ENCODE results near the gene TTC6. TPM values are rescaled to one million over a fixed set of nuclear protein-coding genes. Genes with fewer than 3 reads are reported as not detected.
"Not testable (repeated sequence)": the region's sequence is repeated elsewhere in the genome, so short reads cannot be mapped to it uniquely, and the experiment has no call there.

The TTC6 gene, protein sequence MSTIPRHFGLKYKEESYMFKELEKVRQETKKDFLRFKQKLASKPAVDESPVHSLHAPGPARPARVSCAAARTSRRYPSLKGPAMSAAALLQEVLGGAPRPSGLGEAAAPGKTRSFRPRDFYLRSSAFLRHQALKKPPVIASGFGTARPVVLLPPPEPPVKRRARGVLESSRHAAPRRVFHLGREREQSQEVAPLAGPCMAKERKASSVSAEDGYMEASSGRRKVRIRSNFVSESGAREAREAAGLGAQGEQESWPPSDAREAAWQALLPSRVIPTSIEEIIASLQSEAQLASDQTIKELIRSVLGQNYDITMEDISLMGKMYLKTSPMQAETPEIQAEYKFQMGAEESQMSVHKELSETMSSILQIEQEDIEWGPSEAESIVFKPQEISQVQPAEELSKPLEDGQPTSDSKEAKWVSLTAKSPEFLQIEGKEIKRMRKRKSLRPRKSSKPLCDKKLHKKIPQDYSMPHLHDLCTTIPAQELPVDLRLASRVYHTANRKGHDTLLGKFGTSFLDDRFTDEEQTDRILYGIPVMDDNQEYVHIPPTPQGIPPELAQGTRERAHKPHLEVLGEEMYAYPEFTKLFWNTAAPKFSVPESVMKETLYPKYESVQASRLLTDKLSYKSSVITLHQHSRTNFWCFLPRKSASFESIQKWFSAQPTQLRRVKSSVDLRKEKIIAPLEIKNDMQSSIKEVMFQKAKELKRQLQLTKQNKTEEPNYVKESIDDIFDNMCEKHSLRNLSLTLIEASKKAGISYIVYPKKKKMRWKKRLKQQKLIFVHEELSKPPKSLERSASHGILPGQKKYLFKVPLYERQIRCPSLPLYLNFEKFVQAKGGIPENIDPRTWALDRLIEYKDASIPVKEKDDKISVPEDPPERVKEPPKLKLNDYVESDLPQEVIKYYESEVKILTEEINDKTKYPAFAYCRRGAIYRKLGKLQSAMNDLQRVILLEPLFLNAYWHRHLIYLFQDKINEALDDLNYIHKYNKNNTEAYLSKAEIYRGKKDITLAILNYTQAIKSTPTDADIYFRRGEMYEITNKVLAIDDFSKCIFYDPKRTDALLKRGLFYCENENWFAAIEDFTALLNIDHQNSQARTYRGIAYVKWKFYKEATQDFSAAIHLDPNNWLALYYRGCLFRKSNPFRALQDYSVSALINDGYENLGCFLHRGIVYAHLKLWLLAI (N-terminal part only)
- 0.10 TPM in 1 of 2 replicates, not detected in the other for total RNA-seq
- polyA plus RNA-seq (2012) = not detected

DNA sequence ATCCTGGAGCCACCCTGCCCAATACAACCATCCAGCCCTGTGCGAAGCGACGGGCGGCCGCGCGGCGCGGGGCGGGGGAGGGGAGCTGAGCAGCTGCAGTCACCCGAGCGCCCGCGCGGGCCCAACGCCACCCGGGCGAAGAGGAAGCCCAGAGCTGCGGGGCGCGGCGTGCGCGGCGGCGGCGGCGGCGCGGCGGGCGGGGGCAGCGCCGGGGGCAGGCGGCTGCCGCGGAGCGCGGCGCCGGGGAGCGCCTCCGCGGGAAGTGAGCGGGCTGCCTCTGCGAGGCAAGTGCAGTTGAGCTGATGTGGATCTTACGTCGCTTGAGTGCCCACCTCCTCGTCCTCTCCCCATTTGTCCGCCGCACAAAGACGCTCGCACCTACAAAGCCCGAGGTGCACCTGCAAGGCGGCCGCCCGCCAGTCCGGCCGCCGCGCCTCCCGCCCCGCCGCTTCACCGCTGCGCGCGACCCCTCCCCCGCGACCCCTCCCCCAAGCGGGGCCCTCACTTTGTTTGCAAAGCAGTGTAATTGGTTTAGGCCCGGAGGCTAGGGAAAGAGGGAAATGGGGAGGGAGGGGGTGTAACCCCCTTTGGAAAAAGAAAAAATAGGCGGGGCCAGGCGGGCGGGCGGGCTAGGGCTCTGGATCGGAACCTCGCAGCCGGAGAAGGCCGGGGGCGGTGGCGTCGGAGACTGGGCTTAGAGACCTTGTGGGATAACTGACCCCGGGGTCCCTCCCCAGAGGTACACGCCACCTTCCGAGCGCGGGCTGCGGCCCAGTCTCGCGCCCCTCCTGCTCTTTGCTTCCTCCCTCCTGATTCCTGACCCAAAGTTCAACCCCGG lies at the start of gene TTC6, which contains the start of gene FOXA1:
TSS of gene TTC6 (plus strand) at position 659 of the 838 bp plus-strand sequence. CDS start 26,436 bp downstream, outside the sequence.
TSS of gene FOXA1 (minus strand) at position 279 of the 838 bp plus-strand sequence. CDS start at position 2, 277 bp downstream.
- DNase-seq (ENCODE audit: low read depth) = peak; percentile 72

DNA sequence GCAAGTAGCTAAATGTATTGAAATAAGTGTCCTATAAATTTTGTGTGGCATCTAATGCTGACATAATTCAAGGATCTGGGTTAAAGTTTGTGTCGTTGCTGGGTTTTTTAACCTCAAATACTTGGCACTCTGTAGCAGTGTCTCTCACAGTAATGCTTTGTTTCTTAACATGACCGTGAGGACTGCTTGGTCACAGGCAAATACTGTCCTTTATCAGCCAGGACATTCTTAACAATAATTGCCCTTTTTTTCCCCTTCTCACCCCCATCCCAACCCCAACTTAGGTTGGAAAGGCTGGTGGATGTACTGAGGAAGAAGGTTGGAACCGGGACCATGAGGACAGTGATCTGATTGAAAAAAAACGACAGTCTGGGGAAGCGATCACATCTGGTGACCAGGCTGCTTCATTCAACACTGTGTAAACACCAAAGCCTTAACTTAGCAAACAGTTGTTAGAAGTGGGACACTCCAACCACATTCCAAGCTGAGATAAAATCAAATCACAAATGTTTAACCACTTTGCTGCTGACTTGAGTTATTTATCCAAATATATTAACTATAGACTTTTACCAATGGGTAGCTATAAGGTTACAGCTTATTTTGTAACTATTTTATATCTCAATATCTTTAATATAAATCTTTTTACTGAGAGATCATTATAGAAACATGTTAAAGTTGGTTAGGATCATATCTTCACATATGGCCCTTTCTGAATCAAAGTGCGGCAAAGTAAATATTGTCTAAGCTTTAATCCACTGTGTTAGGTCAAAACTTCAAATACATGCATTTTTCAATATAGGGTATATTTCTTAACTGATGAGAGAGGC lies 48.6 kb upstream of the TTC6 start:
- DNase-seq (ENCODE audit: low read depth) = peak; percentile 76

DNA sequence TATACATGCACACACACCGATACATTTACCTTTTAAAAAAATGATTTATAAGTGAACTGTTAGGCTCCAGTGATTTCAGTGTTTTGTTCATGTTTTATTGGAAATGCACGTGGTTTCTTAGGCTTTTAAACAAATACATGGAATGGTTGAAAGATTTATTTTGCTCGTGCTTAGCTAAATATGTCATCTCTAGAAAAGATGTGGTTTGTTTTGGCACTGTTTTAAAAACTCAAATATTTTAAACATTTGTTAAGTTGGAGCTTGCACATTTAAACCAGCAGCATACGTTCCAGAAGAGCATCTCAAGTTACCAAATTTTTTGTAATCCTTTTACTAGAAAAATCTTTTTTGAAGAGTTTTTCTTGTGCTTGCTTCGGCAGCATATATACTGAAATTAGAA lies 44.9 kb upstream of the TTC6 start:
- DNase-seq (ENCODE audit: low read depth) = peak; percentile 16

DNA sequence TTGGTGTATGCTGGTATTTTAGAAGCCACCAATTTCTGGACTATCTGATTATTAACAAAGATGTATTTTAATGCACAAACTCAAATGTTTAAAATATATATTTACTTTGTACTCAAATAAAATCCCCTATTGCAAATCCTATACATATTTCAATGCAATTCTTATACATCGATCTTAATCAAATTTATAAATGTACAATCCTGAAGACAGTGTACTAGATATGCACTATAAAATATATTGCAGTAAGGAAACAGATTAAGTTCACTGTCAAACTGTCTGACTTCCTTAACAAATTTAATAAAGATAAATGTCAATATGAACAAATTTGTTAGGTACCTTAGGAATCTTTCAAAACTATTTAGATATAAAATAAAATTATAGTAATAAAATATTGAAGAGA lies 44.3 kb upstream of the TTC6 start:
- no peak for DNase-seq (ENCODE audit: low read depth)

DNA sequence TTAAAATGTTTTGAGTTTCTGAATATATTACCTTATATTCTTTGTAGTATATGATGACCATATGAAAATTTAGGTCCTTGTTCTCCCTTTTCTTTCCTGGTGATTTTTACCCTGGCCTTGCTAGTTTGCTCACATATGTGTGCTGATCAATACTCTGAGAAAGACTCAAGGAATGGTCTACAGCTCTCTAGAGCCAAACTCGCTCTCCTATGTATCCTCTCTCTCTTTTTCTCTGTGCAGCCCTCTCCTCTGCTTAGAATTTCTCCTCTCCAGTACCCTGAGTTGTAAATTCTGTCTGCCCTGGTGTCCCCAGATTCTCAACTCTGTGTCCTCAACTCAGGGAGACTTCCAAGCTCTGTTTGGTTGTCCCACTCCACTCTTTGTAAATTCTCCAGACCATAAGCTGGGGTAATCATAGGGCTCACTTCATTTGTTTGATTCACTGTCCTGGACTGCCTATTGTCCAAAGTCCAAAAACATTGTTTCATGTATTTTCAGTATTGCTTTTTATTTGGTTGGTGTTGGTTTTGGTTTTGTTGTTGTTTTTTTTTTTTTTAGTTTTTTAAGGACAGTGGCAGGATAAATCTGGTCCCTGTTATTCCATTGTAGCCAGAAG lies 41.4 kb upstream of the TTC6 start:
- DNase-seq (ENCODE audit: low read depth) = no peak

DNA sequence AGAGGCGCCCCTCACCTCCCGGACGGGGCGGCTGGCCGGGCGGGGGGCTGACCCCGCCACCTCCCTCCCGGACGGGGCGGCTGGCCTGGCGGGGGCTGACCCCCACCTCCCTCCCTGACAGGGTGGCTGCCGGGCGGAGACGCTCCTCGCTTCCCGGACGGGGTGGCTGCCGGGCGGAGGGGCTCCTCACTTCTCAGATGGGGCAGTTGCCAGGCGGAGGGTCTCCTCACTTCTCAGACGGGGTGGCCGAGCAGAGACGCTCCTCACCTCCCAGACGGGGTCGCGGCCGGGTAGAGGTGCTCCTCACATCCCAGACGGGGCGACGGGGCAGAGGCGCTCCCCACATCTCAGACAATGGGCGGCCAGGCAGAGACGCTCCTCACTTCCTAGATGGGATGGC lies 39.8 kb upstream of the TTC6 start:
- DNase-seq (ENCODE audit: low read depth) = not testable (repeated sequence)

DNA sequence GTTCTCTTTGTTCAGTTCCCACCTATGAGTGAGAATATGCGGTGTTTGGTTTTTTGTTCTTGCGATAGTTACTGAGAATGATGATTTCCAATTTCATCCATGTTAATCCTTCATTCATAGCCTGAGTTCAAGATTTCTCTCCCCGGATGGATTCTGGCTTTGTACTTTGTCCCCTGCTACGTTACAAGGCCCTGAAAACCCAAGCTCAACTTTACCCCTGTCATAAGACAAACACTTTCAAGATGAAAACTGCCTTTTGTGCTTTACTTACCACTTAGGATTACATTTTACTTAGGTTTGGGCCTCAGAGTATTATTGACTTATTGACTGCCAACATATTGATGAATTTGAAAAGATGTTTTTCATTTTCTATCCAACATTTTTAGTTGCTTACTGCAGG lies 36.7 kb upstream of the TTC6 start:
- DNase-seq (ENCODE audit: low read depth) = no peak

DNA sequence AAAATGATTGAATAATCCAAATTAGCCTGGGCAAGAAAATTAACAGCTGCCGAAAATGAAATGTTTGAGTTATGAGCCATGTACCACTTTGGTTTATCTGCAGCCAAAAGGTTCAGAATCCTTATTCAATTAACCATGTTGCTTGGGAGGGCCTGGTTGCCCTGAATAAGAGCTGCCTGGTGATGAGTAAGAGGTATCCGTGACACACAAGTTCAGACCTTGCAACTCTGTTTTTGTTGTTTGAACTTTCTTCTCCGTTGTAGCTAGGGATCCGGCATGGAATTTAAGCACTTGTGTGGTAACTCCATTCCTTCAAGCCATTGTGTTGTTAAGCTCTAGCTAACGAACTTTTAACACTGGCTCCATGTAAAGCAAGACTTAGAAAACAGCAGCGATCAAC lies 36.0 kb upstream of the TTC6 start:
- DNase-seq (ENCODE audit: low read depth) = peak; percentile 23

DNA sequence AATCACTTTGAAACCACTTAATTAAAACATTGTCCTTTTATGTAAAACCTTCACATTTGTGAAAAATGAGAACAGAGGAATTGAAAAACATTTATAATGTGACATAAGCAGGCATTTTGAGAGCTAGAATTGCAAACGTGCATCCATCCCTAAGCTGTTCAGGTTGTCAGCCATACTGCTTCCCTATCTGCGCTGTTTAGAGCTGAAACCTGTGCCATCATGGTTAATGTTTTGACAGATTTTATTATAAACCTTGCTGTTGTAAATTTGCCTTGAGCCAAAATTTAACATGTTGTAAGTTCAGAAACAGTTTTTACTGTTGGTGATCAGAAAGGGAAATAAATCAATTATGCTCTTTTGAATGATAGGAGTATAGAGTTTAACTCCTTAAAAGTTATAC lies 32.2 kb upstream of the TTC6 start:
- no peak for DNase-seq (ENCODE audit: low read depth)

DNA sequence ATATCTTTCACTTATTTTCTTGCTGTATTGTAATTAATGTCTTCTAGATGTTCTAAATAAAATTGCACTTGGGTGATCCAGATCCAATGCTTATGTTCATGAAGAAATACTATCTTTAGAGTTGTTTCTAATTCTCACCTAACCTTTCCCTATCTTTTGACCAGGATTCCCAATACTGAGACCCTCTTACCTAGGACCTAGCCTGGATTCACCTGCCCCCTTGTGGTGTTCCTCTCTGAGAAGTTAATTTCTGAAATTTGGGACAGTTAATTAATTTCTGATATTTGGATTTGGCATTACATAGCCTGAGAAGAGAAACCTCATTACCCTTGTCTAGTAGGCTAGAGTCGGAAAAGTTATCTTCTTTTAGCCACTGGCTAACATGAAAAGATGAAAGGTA lies 29.9 kb upstream of the TTC6 start:
- DNase-seq (ENCODE audit: low read depth) = no peak

DNA sequence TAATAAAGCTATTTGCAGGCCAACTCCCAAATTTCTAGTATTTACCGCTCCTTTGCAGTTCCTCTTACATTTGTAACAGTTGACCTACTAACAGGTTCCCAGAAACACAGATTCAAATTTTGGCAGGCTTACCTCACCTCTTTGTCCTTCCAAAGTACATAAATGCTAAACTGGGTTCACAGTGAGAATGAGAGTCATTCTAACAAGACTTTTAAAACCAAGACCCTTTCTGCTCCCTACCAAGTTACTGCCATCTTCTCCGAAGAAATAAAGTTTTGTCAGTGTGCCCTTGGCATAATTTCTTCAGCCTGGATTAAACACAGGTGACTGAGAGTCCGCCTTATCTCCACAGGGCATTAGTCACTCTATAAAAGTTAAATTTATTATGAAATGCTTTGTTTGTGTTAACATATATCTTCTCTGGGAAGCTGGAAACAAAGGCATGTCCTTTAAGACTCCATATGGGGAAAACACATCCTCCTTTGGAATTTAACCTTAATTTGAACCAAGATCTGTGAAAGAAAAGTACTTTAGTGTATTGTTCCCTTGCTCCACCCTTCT lies 28.5 kb upstream of the TTC6 start:
- no peak for DNase-seq (ENCODE audit: low read depth)

DNA sequence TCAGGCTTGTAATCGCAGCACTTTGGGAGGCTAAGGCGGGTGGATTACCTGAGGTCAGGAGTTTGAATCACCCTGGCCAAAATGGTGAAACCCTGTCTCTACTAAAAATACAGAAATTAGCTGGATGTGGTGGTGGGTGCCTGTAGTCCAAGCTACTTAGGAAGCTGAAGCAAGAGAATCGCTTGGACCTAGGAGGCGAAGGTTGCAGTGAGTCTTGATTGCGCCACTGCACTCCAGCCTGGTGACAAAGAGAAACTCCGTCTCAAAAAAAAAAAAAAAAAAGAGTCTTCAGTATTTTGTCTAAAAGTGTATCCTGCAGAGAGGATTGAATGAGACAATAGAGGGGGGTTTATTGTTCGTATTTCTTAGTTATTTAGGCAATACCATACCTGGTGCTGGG lies 25.7 kb upstream of the TTC6 start:
- no peak for DNase-seq (ENCODE audit: low read depth)

DNA sequence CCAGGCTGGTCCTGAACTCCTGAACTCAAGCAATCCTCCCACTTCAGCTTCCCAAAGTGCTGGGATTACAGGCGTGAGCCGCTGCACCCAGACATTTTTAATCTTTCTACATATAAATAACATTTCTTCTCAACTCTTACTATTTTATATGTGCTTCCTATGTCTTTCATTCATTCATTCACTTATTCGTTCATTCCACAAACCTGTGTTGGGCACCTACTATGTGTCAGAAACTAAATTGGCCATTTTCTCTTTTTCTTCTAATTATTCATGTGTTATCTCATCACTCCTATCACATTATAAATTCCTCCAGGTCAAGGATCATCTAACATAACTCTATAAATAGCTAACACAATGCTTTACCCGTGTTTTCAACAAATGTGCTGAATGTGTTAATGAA lies 24.0 kb upstream of the TTC6 start:
- DNase-seq (ENCODE audit: low read depth) = no peak

DNA sequence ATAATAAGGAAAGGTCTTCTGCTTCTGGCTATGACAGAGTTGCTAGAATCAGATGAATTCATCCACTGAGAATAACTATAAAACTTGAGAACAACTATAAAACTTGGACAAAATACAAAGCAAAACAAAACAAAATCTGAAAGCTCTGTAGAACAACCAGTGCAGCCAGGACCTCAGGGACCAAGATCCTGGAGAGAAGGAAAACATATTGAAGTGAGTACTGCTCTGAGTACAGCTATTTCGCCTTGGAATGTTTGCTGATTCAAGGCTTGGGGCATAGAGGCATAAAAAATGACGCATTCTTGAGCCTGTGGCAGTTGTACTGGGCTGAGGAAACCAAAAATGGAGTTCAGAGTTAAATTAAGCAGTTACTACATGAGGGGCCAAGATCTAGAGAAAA lies 22.1 kb upstream of the TTC6 start:
- DNase-seq (ENCODE audit: low read depth) = no peak

DNA sequence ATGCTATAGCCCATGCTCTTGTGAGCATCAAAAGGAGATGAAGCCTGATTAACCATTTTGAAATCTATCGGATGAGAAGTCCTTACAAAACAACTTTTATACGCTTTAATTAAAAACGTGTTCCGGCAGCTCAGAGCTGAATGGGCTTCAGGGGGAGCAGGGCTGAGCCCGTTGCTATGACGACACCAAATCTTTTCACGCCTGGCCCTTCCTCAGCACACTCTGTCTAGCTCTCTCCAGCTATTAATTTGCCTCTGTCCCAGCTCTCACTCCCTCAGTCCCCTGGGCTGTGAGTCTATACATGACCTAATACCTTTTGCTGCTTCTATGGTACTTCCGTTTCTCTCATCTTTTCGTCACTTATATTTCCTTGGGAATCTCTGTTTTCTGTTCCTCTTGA lies 16.2 kb upstream of the TTC6 start:
- no peak for DNase-seq (ENCODE audit: low read depth)

DNA sequence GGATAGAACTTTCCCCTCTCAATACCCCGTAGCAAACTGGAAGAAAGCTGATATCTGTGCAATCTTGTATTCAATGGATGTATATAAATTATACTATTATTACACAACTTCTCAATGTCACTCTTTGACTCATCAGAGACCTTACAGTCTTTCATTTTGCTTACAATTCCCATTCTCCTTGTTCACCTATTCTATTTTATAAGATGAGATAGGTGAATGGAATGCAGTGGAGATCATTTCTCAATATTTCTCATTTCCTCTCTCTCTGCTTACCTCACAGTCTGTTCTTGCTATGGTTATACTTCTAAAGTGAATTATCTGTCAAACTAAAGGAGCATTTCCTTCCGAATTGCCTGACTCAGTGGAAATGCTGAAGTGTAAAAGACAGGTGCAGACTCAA lies 15.3 kb upstream of the TTC6 start:
- DNase-seq (ENCODE audit: low read depth) = no peak

DNA sequence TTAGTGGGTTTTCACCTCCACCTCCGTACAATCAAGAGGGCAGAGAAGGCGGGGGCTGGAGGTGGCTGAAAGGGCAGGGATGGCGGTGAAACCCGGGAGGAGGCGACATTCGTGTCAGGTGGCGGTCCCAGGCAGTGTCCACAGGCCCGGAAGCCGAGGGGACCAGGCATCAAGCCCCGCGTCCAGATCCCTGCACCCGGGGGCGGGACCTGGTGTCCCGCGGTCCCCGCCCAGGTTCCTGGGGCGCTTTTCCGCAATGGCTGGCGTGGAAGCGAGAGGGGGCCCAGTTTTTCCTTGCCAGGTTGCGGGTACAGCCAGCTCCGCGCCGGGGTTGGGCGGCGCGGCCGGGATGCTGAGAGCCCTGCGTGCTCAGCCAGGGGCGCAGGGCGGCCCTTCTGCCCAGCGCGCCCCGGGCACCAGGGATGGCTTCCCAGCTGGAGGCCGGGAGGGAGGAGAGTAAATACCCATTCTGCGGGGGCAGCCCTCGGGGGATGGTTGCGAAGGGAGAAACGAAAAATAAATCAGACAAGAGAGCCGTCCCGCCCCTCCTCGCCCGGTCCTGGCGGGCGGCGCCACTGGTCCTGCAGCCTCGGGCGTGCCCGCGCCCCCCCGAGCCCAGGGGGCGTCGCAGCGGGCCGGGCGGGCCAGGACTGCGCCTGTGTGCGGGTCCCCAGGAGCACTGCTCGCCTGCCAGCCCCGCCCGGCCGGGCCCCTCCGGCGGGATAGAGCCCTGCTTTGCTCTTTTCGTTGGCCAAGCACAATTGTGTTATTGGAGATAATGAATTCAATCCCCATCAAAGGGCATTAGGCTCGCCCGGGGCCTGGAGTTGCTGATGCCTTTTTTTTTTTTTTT lies 11.8 kb upstream of the TTC6 start:
- no peak for DNase-seq (ENCODE audit: low read depth)
